Measurements from ENCODE around the gene CCNY.

GRCh38 chr10:35576730-35577129 is 240.4 kb downstream of the CCNY start:
- no peak for TF ChIP-seq CTCF (conservative IDR thresholded peaks at IDR 0.05; ENCODE audit: low read length)
- no peak for TF ChIP-seq EZH2phosphoT487 (IDR thresholded peaks at IDR 0.05; ENCODE audit: borderline replicate concordance, low read depth, low read length)

Measured in OCI-LY7 (cell line).